HepG2 (cell line): ENCODE results near the gene GRAMD4. TPM values are rescaled to one million over a fixed set of nuclear protein-coding genes. Genes with fewer than 3 reads are reported as not detected.
"Not testable (repeated sequence)": the region's sequence is repeated elsewhere in the genome, so short reads cannot be mapped to it uniquely, and the experiment has no call there.

Experiments
- ATAC-seq: fragments of 200-7000 bp; cut with Tn5 transposase; 3 replicates; pipeline ENCODE4 v1.9.1; 2020; ENCODE audit warnings: mild to moderate bottlenecking, moderate library complexity
- BruUV-seq: library from RNA; stranded (reverse); fragments of 400-500 nt; replicated peaks from 2 replicates; lab custom pipeline; 2021; lab: Mats Ljungman, UMichigan
- CTCF ChIA-PET: fragments of 300-600 bp; formaldehyde crosslinking; extraction: SDS; loops from one replicate; lab custom pipeline; 2021; ENCODE audit warnings: low total read pairs, inconsistent platforms, low intra/inter-chr PET ratio; lab: Yijun Ruan, JAX
- POLR2A ChIA-PET: fragments of 350-600 bp; sonication (Branson Sonifier 250); formaldehyde crosslinking; loops from one replicate; lab custom pipeline; 2020; ENCODE audit warnings: antibody characterized with exemption, inconsistent platforms; lab: Yijun Ruan, JAX
- DNase-seq: peaks from one replicate; pipeline ENCODE4 v3.0.0-alpha.2; 2015; ENCODE audit warnings: low spot score
- FAIRE-seq: peaks from 3 replicates; lab custom pipeline; 2011; peaks lifted over from hg19 to GRCh38; lab: Jason Lieb, UNC
- H2AFZ ChIP-seq: one replicate; pipeline ENCODE4 v1.6.1; 2011; ENCODE audit warnings: low read length, inconsistent platforms
- H3K27ac ChIP-seq: fragments of 300-600 bp; 3 replicates; pipeline ENCODE4 v1.8.0; 2011; ENCODE audit warnings: mixed run types, mild to moderate bottlenecking, mixed read lengths, low read length, inconsistent platforms; ENCODE audit not compliant: insufficient read depth; ENCODE audit errors: extremely low read length
- H3K27me3 ChIP-seq, 2 experiments: fragments of 200-600 bp in 1 of 2; 2 replicates in 1 of 2; 3 replicates in 1 of 2; pipeline versions ENCODE4 v1.6.0 to v1.8.0; 2011; ENCODE audit warnings: low read length in 2 of 2, mild to moderate bottlenecking in 2 of 2, moderate library complexity in 2 of 2, inconsistent platforms in 1 of 2; ENCODE audit not compliant: insufficient read depth in 2 of 2, control insufficient read depth in 1 of 2
- H3K36me3 ChIP-seq, 2 experiments: fragments of 200-600 bp in 1 of 2; replicated peaks in 1 of 2; 2 replicates in 1 of 2; 3 replicates in 1 of 2; pipeline versions ENCODE4 v1.5.1 to v1.8.0; 2011; ENCODE audit warnings: low read length in 2 of 2, inconsistent platforms in 1 of 2; ENCODE audit not compliant: insufficient read depth in 2 of 2, control insufficient read depth in 1 of 2
- H3K4me1 ChIP-seq: 2 replicates; pipeline ENCODE4 v1.5.1; 2012; ENCODE audit warnings: low read length, inconsistent platforms; ENCODE audit not compliant: insufficient read depth
- H3K4me2 ChIP-seq: 2 replicates; pipeline ENCODE4 v1.6.0; 2011; ENCODE audit warnings: low read depth, low read length, inconsistent platforms
- H3K4me3 ChIP-seq, 3 experiments: fragments of 200-600 bp in 1 of 3; sonication (generic), shearing (Covaris generic) in 1 of 3; replicated peaks in 1 of 3; 2 replicates each; pipeline ENCODE4 v1.5.1; 2011 to 2016; ENCODE audit warnings: low read length in 3 of 3, inconsistent platforms in 2 of 3, low read depth in 2 of 3, mild to moderate bottlenecking in 2 of 3, control low read depth in 1 of 3, mixed read lengths in 1 of 3; ENCODE audit not compliant: insufficient read depth in 1 of 3
- H3K79me2 ChIP-seq: one replicate; pipeline ENCODE4 v1.6.1; 2011; ENCODE audit warnings: low read length, inconsistent platforms; ENCODE audit not compliant: insufficient read depth
- H3K9ac ChIP-seq: 2 replicates; pipeline ENCODE4 v1.6.0; 2011; ENCODE audit warnings: mild to moderate bottlenecking, low read depth, low read length, inconsistent platforms; ENCODE audit not compliant: insufficient read depth
- H3K9me3 ChIP-seq: 2 replicates; pipeline ENCODE4 v1.5.1; 2012; ENCODE audit warnings: mild to moderate bottlenecking, low read length
- H4K20me1 ChIP-seq: 2 replicates; pipeline ENCODE4 v1.6.0; 2011; ENCODE audit warnings: inconsistent platforms, mild to moderate bottlenecking, low read length, moderate library complexity; ENCODE audit not compliant: insufficient read depth
- ATF5 ChIP-seq: sonication (generic); formaldehyde crosslinking; IDR thresholded peaks from 2 replicates; pipeline ENCODE4 v1.4.0; 2020; ENCODE audit warnings: mild to moderate bottlenecking, low read depth, missing genetic modification reagents
- BRCA1 ChIP-seq: sonication (generic); formaldehyde crosslinking; IDR thresholded peaks from 2 replicates; pipeline ENCODE4 v1.4.0; 2020; ENCODE audit warnings: missing genetic modification reagents
- CTCF ChIP-seq: sonication (generic); formaldehyde crosslinking; IDR thresholded peaks from 2 replicates; pipeline ENCODE4 v1.5.0; 2020; ENCODE audit warnings: mild to moderate bottlenecking, missing genetic modification reagents, moderate library complexity
- HCFC1 ChIP-seq: fragments of 150-350 bp; IDR thresholded peaks from 2 replicates; pipeline ENCODE4 v1.6.1; 2014; ENCODE audit warnings: low read depth, low read length
- HNRNPLL ChIP-seq: fragments of 200-400 bp; formaldehyde crosslinking; IDR thresholded peaks from 2 replicates; pipeline ENCODE4 v1.6.1; 2017; ENCODE audit warnings: mild to moderate bottlenecking, low read depth, low read length; ENCODE audit not compliant: poor library complexity, severe bottlenecking
- NCOR1 ChIP-seq: fragments of 200-600 bp; sonication (generic); IDR thresholded peaks from 2 replicates; pipeline ENCODE4 v1.7.0; 2017; ENCODE audit warnings: antibody characterized with exemption, low read length, borderline replicate concordance
- NFE2 ChIP-seq: sonication (generic); formaldehyde crosslinking; IDR thresholded peaks from 2 replicates; pipeline ENCODE4 v1.4.0; 2020; ENCODE audit warnings: missing genetic modification reagents
- NFE2L1 ChIP-seq: sonication (generic); formaldehyde crosslinking; IDR thresholded peaks from 2 replicates; pipeline ENCODE4 v1.4.0; 2020; ENCODE audit warnings: missing genetic modification reagents, mild to moderate bottlenecking, borderline replicate concordance
- NFE2L2 ChIP-seq: fragments of 150-350 bp; IDR thresholded peaks from 2 replicates; pipeline ENCODE4 v1.6.1; 2014; ENCODE audit warnings: low read length
- NRL ChIP-seq: sonication (generic); formaldehyde crosslinking; IDR thresholded peaks from 2 replicates; pipeline ENCODE4 v1.5.0; 2020; ENCODE audit warnings: missing genetic modification reagents, mild to moderate bottlenecking, moderate library complexity, borderline replicate concordance
- ZNF441 ChIP-seq: sonication (generic); formaldehyde crosslinking; IDR thresholded peaks from 2 replicates; pipeline ENCODE4 v1.7.0; 2021; ENCODE audit warnings: missing genetic modification reagents, borderline replicate concordance
- ZNF83 ChIP-seq: sonication (generic); formaldehyde crosslinking; IDR thresholded peaks from 2 replicates; pipeline ENCODE4 v1.4.0; 2020; ENCODE audit warnings: missing genetic modification reagents, mild to moderate bottlenecking, borderline replicate concordance
- ZZZ3 ChIP-seq: sonication (generic); formaldehyde crosslinking; IDR thresholded peaks from 2 replicates; pipeline ENCODE4 v1.4.0; 2020; ENCODE audit warnings: missing genetic modification reagents, mild to moderate bottlenecking, borderline replicate concordance
- WGBS: methylation state at CpG from one replicate; pipeline ENCODE4 v1.1.6; 2017; ENCODE audit warnings: low lambda C conversion rate; 5-methylcytosine and 5-hydroxymethylcytosine counted together
- in situ Hi-C: cut with HindIII; loops from 2 replicates; pipeline ENCODE4 v1.10.0; 2017; ENCODE audit warnings: low pct_unique_long_range_greater_than_20kb; ENCODE audit not compliant: extremely low pct_ligation_motif_present
- intact Hi-C: fragments of 100-400 bp; cut with micrococcal nuclease; formaldehyde crosslinking; loops from one replicate; pipeline ENCODE4 v1.10.0; 2022; ENCODE audit not compliant: unreplicated experiment
- polyA plus RNA-seq, 8 experiments: library from polyadenylated mRNA; depleted of rRNA in 3 of 8; stranded (reverse) in 7 of 8; unstranded in 1 of 8; fragments of >200 nt; fragmentation: Illumina TruSeq in 4 of 8; extraction: Trizol in 4 of 8; gene quantifications; 2 replicates each; pipeline versions ENCODE4 v1.2.1 to v1.2.3, GENCODE V29; 2011 to 2016; ENCODE audit warnings: low read depth in 4 of 8, missing spikeins in 1 of 8, mixed read lengths in 1 of 8; ENCODE audit not compliant: insufficient read depth in 1 of 8
- total RNA-seq, 5 experiments: library from RNA; depleted of rRNA; stranded (reverse); fragments of >200 nt; fragmentation: Illumina TruSeq; extraction: Trizol; gene quantifications; 2 replicates each; pipeline ENCODE4 v1.2.3, GENCODE V29; 2016; ENCODE audit warnings: low read depth in 1 of 5

GRAMD4 gene
- total and polyA plus RNA-seq, 2 of the 13 experiments (the other 11 are each of a cell fraction or from before 2014, with no cell fraction given): 15.2 to 15.7 TPM

DNA sequence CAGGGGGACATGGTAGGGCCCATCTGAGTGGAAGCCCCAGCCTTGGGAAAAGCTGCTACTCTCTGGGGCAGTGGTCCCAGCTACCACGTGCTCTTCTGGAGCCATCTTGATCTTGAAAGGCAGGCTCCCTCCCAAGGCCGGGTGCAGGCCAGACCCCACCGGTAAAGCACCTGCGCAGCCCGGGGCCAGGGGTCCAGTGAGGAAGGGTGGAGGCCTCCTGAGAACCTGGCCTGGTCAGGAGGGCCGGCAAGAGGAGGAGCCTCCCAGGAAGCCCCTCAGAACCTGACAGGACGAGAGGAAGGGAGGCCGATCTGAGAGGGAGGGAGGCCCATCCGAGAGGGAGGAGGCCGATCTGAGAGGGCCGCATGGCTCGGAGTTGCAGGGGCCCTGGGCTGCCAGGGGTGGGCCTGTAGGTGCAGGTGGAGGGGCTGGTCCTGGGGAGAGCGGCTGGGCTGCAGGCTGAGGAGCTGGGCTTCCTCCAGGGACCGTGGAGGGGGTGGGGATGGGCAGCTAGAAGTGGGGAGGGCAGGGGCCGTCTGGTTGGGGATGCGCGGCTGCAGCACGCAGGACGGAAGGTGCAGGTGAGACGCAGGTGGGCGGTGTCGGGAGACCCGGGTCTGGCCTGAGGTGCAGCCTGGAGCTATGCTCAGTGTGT is 529 bp downstream of the GRAMD4 start:
- no peak overlapping the region for H3K4me3 ChIP-seq
- intact Hi-C loops (no loop called here), in situ Hi-C loops (no loop called here)
- ChIA-PET POLR2A (no interaction called here), CTCF (no interaction called here)
- no TSS peak for BruUV-seq
- no peak overlapping the region for H3K4me2 ChIP-seq
- H4K20me1 ChIP-seq: no peaks in the 10 kb centered on the region
- no peaks in the 10 kb centered on the region for H3K79me2 ChIP-seq
- no peak for TF ChIP-seq CTCF
- TF ChIP-seq NRL (CRISPR knock-in tag): no peak
- no peak for TF ChIP-seq NCOR1
- TF ChIP-seq NFE2L2: no peak
- no peak for TF ChIP-seq HCFC1
- TF ChIP-seq ZNF83 (CRISPR knock-in tag): no peak
- no peak for TF ChIP-seq NFE2L1 (CRISPR knock-in tag)
- TF ChIP-seq ZZZ3: no peak
- TF ChIP-seq ZNF441 (CRISPR knock-in tag): no peak
- no peak for TF ChIP-seq HNRNPLL
- no peak for TF ChIP-seq NFE2 (CRISPR knock-in tag)
- TF ChIP-seq BRCA1 (CRISPR knock-in tag): no peak
- no peak for TF ChIP-seq ATF5 (CRISPR knock-in tag)
- no peaks in the 10 kb centered on the region; a peak in 1 of 5 replicates for H3K36me3 ChIP-seq
- H3K27me3 ChIP-seq: no peaks in the 10 kb centered on the region
- no peak overlapping the region for H3K27ac ChIP-seq
- H3K4me1 ChIP-seq: peaks cover 34% of the 10 kb centered on the region
- 94% methylated on average over 23 of the region's 23 CpGs for WGBS
- FAIRE-seq (no peak), ATAC-seq (no peak), DNase-seq (no peak)
- no peak overlapping the region for H3K9ac ChIP-seq
- H2AFZ ChIP-seq: no peak overlapping the region
- no peaks in the 10 kb centered on the region for H3K9me3 ChIP-seq

- WGBS: 97% methylated on average over 15 of the region's 38 CpGs
Observed at GRCh38 chr22:46621243-46621930, 1.2 kb downstream of the GRAMD4 start.

More at GRCh38 chr22:46621243-46621930, 1.2 kb downstream of the GRAMD4 start:
- H4K20me1 ChIP-seq, H3K4me3 ChIP-seq, H3K9ac ChIP-seq, ATAC-seq, intact Hi-C loops, FAIRE-seq, H3K79me2 ChIP-seq, in situ Hi-C loops, H3K9me3 ChIP-seq, H2AFZ ChIP-seq, CTCF ChIA-PET, H3K27me3 ChIP-seq, BruUV-seq, H3K36me3 ChIP-seq, H3K4me2 ChIP-seq, DNase-seq, H3K27ac ChIP-seq: not testable (repeated sequence)
- POLR2A ChIA-PET: interaction anchor here (0.9 kb wide), 1 partner anchor 31 kb away, joined by 4 read pairs; no protein-coding TSS in a partner anchor
- H3K4me1 ChIP-seq: peaks cover 34% of the 10 kb centered on the region
